GM10248 (cell line): ENCODE data around the gene DRICH1.

Experiments
- CTCF ChIA-PET: fragments of 300-600 bp; sonication (Branson Sonifier 250); formaldehyde crosslinking; extraction: SDS; loops from one replicate; lab custom pipeline; 2021; ENCODE audit warnings: antibody characterized with exemption; lab: Yijun Ruan, JAX
- POLR2A ChIA-PET: fragments of 350-650 bp; sonication (Branson Sonifier 250); formaldehyde crosslinking; extraction: SDS; loops from one replicate; lab custom pipeline; 2020; ENCODE audit warnings: antibody characterized with exemption; lab: Yijun Ruan, JAX
- DNase-seq: peaks from one replicate; pipeline ENCODE4 v3.0.0; 2012; ENCODE audit errors: extremely low spot score
- TF ChIP-seq, protein P1 (sequence below): IDR thresholded peaks from 2 replicates; pipeline ENCODE4 v1.5.1; 2012; ENCODE audit warnings: mild to moderate bottlenecking, low read depth; ENCODE audit errors: extremely low read depth, missing control alignments, control extremely low read depth

Gene DRICH1

GRCh38 chr22:23591201-23591791 is 40.8 kb downstream of the DRICH1 start:
- CTCF ChIA-PET, result interaction anchor here (0.6 to 2.1 kb wide), 17 partner anchors 8 to 267 kb away, joined by 3 to 12 read pairs (median 3); partner anchors contain the start of genes IGLL1 and SLC2A11
- TF ChIP-seq, protein P1, sequence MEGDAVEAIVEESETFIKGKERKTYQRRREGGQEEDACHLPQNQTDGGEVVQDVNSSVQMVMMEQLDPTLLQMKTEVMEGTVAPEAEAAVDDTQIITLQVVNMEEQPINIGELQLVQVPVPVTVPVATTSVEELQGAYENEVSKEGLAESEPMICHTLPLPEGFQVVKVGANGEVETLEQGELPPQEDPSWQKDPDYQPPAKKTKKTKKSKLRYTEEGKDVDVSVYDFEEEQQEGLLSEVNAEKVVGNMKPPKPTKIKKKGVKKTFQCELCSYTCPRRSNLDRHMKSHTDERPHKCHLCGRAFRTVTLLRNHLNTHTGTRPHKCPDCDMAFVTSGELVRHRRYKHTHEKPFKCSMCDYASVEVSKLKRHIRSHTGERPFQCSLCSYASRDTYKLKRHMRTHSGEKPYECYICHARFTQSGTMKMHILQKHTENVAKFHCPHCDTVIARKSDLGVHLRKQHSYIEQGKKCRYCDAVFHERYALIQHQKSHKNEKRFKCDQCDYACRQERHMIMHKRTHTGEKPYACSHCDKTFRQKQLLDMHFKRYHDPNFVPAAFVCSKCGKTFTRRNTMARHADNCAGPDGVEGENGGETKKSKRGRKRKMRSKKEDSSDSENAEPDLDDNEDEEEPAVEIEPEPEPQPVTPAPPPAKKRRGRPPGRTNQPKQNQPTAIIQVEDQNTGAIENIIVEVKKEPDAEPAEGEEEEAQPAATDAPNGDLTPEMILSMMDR, result peak; percentile 81

GRCh38 chr22:23583836-23584235 is 48.3 kb downstream of the DRICH1 start:
- DNase-seq, result no peak
- POLR2A ChIA-PET, result no interaction called here
- TF ChIP-seq, protein P1, result no peak
- CTCF ChIA-PET, result interaction anchor here (1.1 kb wide), 1 partner anchor 8 kb away, joined by 3 read pairs; no protein-coding TSS in a partner anchor

More at GRCh38 chr22:23591201-23591791, 40.8 kb downstream of the DRICH1 start:
- POLR2A ChIA-PET, result no interaction called here
- peak; percentile 74 for DNase-seq

DNA sequence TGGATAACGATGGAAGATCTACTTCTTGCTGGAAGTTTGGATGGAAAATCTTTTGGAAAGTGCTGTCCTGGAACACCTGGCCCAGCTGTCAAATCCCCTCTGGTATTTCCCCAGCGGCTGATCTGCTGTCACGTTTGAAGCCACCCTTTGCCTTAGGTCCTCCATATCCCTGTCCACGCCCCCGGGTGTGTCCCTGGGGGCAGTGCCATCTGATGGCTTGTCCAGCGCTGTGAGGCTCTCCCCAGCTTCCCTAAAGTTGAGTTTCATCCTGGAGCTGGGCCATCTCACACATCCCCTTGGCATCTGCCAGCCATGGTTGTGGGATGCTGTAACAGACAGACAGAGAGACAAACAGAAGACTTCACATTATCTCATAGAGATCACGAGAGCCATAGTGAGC is 49.0 kb downstream of the DRICH1 start:
- no peak for DNase-seq
- POLR2A ChIA-PET, result no interaction called here
- TF ChIP-seq, protein P1, result no peak
- CTCF ChIA-PET, result interaction anchor here (1.1 kb wide), 1 partner anchor 9 kb away, joined by 3 read pairs; no protein-coding TSS in a partner anchor

DNA sequence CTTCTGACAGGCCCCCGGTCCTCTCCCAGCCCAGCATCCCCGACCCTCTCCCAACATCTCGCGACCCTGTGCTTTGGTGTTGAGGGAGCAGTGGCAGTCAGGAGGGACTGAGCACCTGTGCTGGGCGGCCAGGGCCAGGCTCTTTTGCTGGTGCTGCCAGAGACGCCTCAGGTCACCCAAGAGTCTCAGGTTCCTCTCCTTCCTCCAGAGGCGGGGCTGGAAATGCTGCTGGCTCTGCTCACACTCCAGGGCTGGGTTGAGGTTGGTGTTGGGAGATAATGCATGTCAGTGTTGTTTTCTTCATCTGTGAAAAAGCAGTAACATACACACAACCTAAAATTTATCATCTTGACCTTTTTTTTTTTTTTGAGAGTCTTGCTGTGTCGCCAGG is 50.9 kb downstream of the DRICH1 start:
- no peak for DNase-seq
- CTCF ChIA-PET, result interaction anchor here (1.0 to 3.0 kb wide), 2 partner anchors 10 kb away, joined by 3 to 12 read pairs; no protein-coding TSS in a partner anchor
- TF ChIP-seq, protein P1, result no peak
- POLR2A ChIA-PET, result no interaction called here

DNA sequence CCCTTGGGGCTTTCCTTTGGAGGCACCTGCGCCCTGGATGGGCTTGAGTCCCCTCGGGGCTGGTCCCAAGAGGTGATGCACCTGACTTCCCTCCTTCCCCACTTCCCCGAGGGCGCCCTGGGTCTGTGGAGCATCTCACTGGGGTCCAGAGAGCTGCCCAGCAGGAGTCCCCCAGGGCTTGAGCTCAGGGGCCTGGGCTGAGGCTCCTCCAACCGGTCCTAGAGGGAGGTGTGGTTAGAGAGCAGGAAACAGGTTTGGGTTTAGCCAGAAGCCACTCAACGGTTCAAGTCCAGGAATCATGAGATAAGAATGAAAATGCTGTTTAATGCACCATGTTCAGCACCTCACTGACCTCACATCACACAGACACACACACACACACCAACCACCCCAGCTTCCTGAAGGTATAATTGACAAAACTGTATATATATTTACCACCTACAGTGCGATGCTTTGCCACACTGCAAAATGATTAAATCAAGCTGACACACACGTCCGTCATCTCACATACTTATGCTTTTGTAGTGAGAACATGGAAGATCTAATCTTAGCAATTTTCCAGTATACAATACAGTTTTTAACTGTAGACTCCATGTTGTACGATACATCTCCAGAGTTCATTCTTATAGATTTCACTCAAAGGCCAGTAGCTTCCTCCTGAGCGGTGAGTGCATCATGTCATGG is 51.4 kb downstream of the DRICH1 start:
- POLR2A ChIA-PET, result no interaction called here
- TF ChIP-seq, protein P1, result no peak
- DNase-seq, result no peak
- CTCF ChIA-PET, result interaction anchor here (1.0 to 3.0 kb wide), 2 partner anchors 9 to 10 kb away, joined by 3 to 12 read pairs; no protein-coding TSS in a partner anchor

- TF ChIP-seq, protein P1, result no peak
- no peak for DNase-seq
- CTCF ChIA-PET, result interaction anchor here (3.0 kb wide), 1 partner anchor 11 kb away, joined by 12 read pairs; no protein-coding TSS in a partner anchor
- POLR2A ChIA-PET, result no interaction called here
Measured at GRCh38 chr22:23579870-23580575, 52.1 kb downstream of the DRICH1 start, which contains the start of gene IGLL1. IGLL1 (minus strand) TSS chr22:23580290; CDS start chr22:23580190, 100 bp downstream.
